Upper lobe of left lung (tissue), 4 donors: ENCODE data around the gene CLIP4.

ENCODE experiments used
- CTCF ChIP-seq, 6 experiments: fragments of 450-650 bp in 4 of 6; fragments of 200-600 bp in 2 of 6; sonication (generic) in 2 of 6; IDR thresholded peaks; one replicate each; pipeline ENCODE4 v1.5.1; 2016 to 2019; ENCODE audit warnings: antibody characterized with exemption in 6 of 6
- POLR2A ChIP-seq, 4 donors: fragments of 450-650 bp; IDR thresholded peaks; one replicate each; pipeline ENCODE4 v1.5.1; 2016 to 2017; ENCODE audit warnings: antibody characterized with exemption in 4 of 4, mild to moderate bottlenecking in 2 of 4
- POLR2AphosphoS5 ChIP-seq, 2 donors: sonication (generic); formaldehyde crosslinking; IDR thresholded peaks; one replicate each; pipeline ENCODE4 v1.5.1; 2017; ENCODE audit warnings: antibody characterized with exemption in 2 of 2

GRCh38 chr2:29189052-29189451 is 73.8 kb downstream of the CLIP4 start:
- no peak for TF ChIP-seq CTCF (IDR thresholded peaks at IDR 0.05)
- no peak for TF ChIP-seq POLR2A (IDR thresholded peaks at IDR 0.05)
- no peak for TF ChIP-seq POLR2AphosphoS5 (IDR thresholded peaks at IDR 0.05)
